GM10847 (cell line): ENCODE measurements around the gene SLX4IP.

ENCODE experiments used
- POLR2A ChIP-seq: IDR thresholded peaks from 2 replicates; pipeline ENCODE4 v1.6.1; 2011; ENCODE audit not compliant: insufficient read length; ENCODE audit errors: extremely low read depth

SLX4IP gene

GRCh38 chr20:10539818-10540553 is 104.9 kb downstream of the SLX4IP start:
- TF ChIP-seq POLR2A = no peak

- no peak for TF ChIP-seq POLR2A
Observed at GRCh38 chr20:10540636-10541493, 105.8 kb downstream of the SLX4IP start.

GRCh38 chr20:10541668-10542411 is 106.7 kb downstream of the SLX4IP start:
- TF ChIP-seq POLR2A = no peak

- no peak for TF ChIP-seq POLR2A
Observed at GRCh38 chr20:10542442-10542841, 107.3 kb downstream of the SLX4IP start.

- no peak for TF ChIP-seq POLR2A
Observed at GRCh38 chr20:10543480-10543879, 108.4 kb downstream of the SLX4IP start.

GRCh38 chr20:10547276-10548114 is 112.4 kb downstream of the SLX4IP start:
- no peak for TF ChIP-seq POLR2A

- no peak for TF ChIP-seq POLR2A
Observed at GRCh38 chr20:10549511-10549910, 114.4 kb downstream of the SLX4IP start.

GRCh38 chr20:10550204-10551118 is 115.4 kb downstream of the SLX4IP start:
- no peak for TF ChIP-seq POLR2A

GRCh38 chr20:10551732-10552724 is 116.9 kb downstream of the SLX4IP start:
- TF ChIP-seq POLR2A = no peak

- no peak for TF ChIP-seq POLR2A
Observed at GRCh38 chr20:10553326-10553984, 118.3 kb downstream of the SLX4IP start.

GRCh38 chr20:10554285-10554684 is 119.2 kb downstream of the SLX4IP start:
- no peak for TF ChIP-seq POLR2A

- no peak for TF ChIP-seq POLR2A
Observed at GRCh38 chr20:10555393-10555792, 120.3 kb downstream of the SLX4IP start.
